Karpas-422 (cell line): Measurements from ENCODE around the gene MSI1. TPM values are rescaled to one million over a fixed set of nuclear protein-coding genes. Genes with fewer than 3 reads are reported as not detected.

ENCODE experiments used
- DNase-seq: peaks from one replicate; pipeline ENCODE4 v3.0.0-alpha.2; 2015
- H2AFZ ChIP-seq: fragments of 200-600 bp; sonication (generic); 2 replicates; pipeline ENCODE4 v1.6.1; 2014; ENCODE audit warnings: antibody characterized with exemption, low read length, mixed read lengths
- H3K27ac ChIP-seq: fragments of 200-600 bp; sonication (generic); 2 replicates; pipeline ENCODE4 v1.5.1; 2014; ENCODE audit warnings: mild to moderate bottlenecking, low read length, moderate library complexity
- H3K27me3 ChIP-seq: fragments of 200-600 bp; sonication (generic); 2 replicates; pipeline ENCODE4 v1.6.1; 2014; ENCODE audit warnings: low read length, mixed read lengths
- H3K36me3 ChIP-seq: fragments of 200-600 bp; sonication (generic); 2 replicates; pipeline ENCODE4 v1.6.1; 2014; ENCODE audit warnings: low read length, mixed read lengths; ENCODE audit not compliant: insufficient read depth
- H3K4me1 ChIP-seq: fragments of 200-600 bp; sonication (generic); 2 replicates; pipeline ENCODE4 v1.6.1; 2014; ENCODE audit warnings: mild to moderate bottlenecking, low read length, mixed read lengths
- H3K4me2 ChIP-seq: fragments of 200-600 bp; sonication (generic); 2 replicates; pipeline ENCODE4 v1.6.1; 2014; ENCODE audit warnings: low read length, low read depth, mild to moderate bottlenecking; ENCODE audit not compliant: poor library complexity, severe bottlenecking
- H3K4me3 ChIP-seq: fragments of 200-600 bp; sonication (generic); 2 replicates; pipeline ENCODE4 v1.5.1; 2014; ENCODE audit warnings: mild to moderate bottlenecking, antibody characterized with exemption, low read length, mixed read lengths
- H3K79me2 ChIP-seq: fragments of 200-600 bp; sonication (generic); 2 replicates; pipeline ENCODE4 v1.6.1; 2014; ENCODE audit warnings: mild to moderate bottlenecking, low read length, mixed read lengths
- H3K9ac ChIP-seq: fragments of 200-600 bp; sonication (generic); 2 replicates; pipeline ENCODE4 v1.6.0; 2014; ENCODE audit warnings: low read length
- H3K9me2 ChIP-seq: fragments of 200-600 bp; sonication (generic), shearing (Covaris generic); replicated peaks from 2 replicates; pipeline ENCODE4 v1.6.0; 2014; ENCODE audit warnings: mild to moderate bottlenecking, low read length, moderate library complexity; ENCODE audit not compliant: insufficient read depth
- H3K9me3 ChIP-seq: fragments of 300-700, 200-600 bp; sonication (generic); 2 replicates; pipeline ENCODE4 v1.6.1; 2014; ENCODE audit warnings: low read length, mixed read lengths
- H4K20me1 ChIP-seq: fragments of 200-600 bp; sonication (generic); 2 replicates; pipeline ENCODE4 v1.6.1; 2014; ENCODE audit warnings: mild to moderate bottlenecking, antibody characterized with exemption, low read length, low read depth; ENCODE audit not compliant: insufficient read depth
- total RNA-seq: library from RNA; depleted of rRNA; stranded (reverse); fragments of >200 nt; shearing (Covaris generic); gene quantifications from 2 replicates; pipeline ENCODE4 v1.2.3, GENCODE V29; 2014; ENCODE audit warnings: low replicate concordance

Gene MSI1
- total RNA-seq, 1 experiment from 2014 or later, result not detected

- no peak overlapping the region for H3K4me2 ChIP-seq
Observed at GRCh38 chr12:120331390-120331789, 37.6 kb downstream of the MSI1 start.

GRCh38 chr12:120328228-120328627, 40.7 kb downstream of the MSI1 start:
- Histone ChIP-seq H3K27ac (no peak overlapping the region), H3K36me3 (no peaks in the 10 kb centered on the region), H4K20me1 (no peaks in the 10 kb centered on the region), H3K4me2 (no peak overlapping the region), H3K9ac (no peak overlapping the region), H3K9me2 (no peaks in the 10 kb centered on the region), H3K4me3 (no peak overlapping the region), H2AFZ (no peak overlapping the region), H3K9me3 (no peaks in the 10 kb centered on the region), H3K79me2 (no peaks in the 10 kb centered on the region), H3K4me1 (peaks cover 9% of the 10 kb centered on the region), H3K27me3 (no peaks in the 10 kb centered on the region)
- DNase-seq, result no peak

More at GRCh38 chr12:120331390-120331789, 37.6 kb downstream of the MSI1 start:
- Histone ChIP-seq H3K36me3 (no peaks in the 10 kb centered on the region), H2AFZ (no peak overlapping the region), H3K9me2 (no peaks in the 10 kb centered on the region), H3K27ac (no peak overlapping the region), H3K9ac (no peak overlapping the region), H3K4me1 (no peaks in the 10 kb centered on the region), H3K9me3 (peaks cover 2% of the 10 kb centered on the region; the same call in 1 of the 2 replicates), H3K79me2 (no peaks in the 10 kb centered on the region), H4K20me1 (no peaks in the 10 kb centered on the region), H3K27me3 (no peaks in the 10 kb centered on the region), H3K4me3 (no peak overlapping the region)
- no peak for DNase-seq

GRCh38 chr12:120327593-120327992, 41.4 kb downstream of the MSI1 start, which contains the start of gene PLA2G1B:
Gene PLA2G1B, minus strand, starts transcription at chr12:120327779. Its CDS starts 26 bp downstream, at chr12:120327753.
- H4K20me1 ChIP-seq, result no peaks in the 10 kb centered on the region
- H3K4me1 ChIP-seq, result peaks cover 9% of the 10 kb centered on the region
- H3K9ac ChIP-seq, result no peak within 1 kb of the TSS
- H3K27me3 ChIP-seq, result no peaks in the 10 kb centered on the region
- no peaks in the 10 kb centered on the region for H3K79me2 ChIP-seq
- H2AFZ ChIP-seq, result no peak within 1 kb of the TSS
- DNase-seq, result no peak
- H3K9me3 ChIP-seq, result no peaks in the 10 kb centered on the region
- H3K4me3 ChIP-seq, result no peak within 1 kb of the TSS
- no peaks in the 10 kb centered on the region for H3K9me2 ChIP-seq
- H3K36me3 ChIP-seq, result no peaks in the 10 kb centered on the region
- H3K4me2 ChIP-seq, result no peak within 1 kb of the TSS
- no peak within 1 kb of the TSS for H3K27ac ChIP-seq

- Histone ChIP-seq H3K4me1 (peaks cover 9% of the 10 kb centered on the region), H3K9ac (no peak overlapping the region), H3K9me3 (no peaks in the 10 kb centered on the region), H3K4me2 (peak overlapping the region; percentile 85), H2AFZ (no peak overlapping the region), H3K9me2 (no peaks in the 10 kb centered on the region), H3K4me3 (no peak overlapping the region), H3K27me3 (no peaks in the 10 kb centered on the region), H4K20me1 (no peaks in the 10 kb centered on the region), H3K36me3 (no peaks in the 10 kb centered on the region), H3K27ac (no peak overlapping the region), H3K79me2 (no peaks in the 10 kb centered on the region)
- DNase-seq, result no peak
Observed at GRCh38 chr12:120324841-120325417, 44.0 kb downstream of the MSI1 start.

GRCh38 chr12:120323772-120324171, 45.2 kb downstream of the MSI1 start:
- H3K36me3 ChIP-seq, result no peaks in the 10 kb centered on the region
- no peaks in the 10 kb centered on the region for H3K9me3 ChIP-seq
- no peak overlapping the region for H3K9ac ChIP-seq
- H3K79me2 ChIP-seq, result no peaks in the 10 kb centered on the region
- no peaks in the 10 kb centered on the region for H4K20me1 ChIP-seq
- H3K27me3 ChIP-seq, result no peaks in the 10 kb centered on the region
- DNase-seq, result no peak
- H3K9me2 ChIP-seq, result no peaks in the 10 kb centered on the region
- H3K4me2 ChIP-seq, result no peak overlapping the region
- no peak overlapping the region for H3K4me3 ChIP-seq
- peaks cover 9% of the 10 kb centered on the region for H3K4me1 ChIP-seq
- H3K27ac ChIP-seq, result no peak overlapping the region
- no peak overlapping the region for H2AFZ ChIP-seq

GRCh38 chr12:120321382-120322202, 47.4 kb downstream of the MSI1 start:
- Histone ChIP-seq H3K27me3 (no peaks in the 10 kb centered on the region), H3K36me3 (no peaks in the 10 kb centered on the region), H3K4me3 (no peak overlapping the region), H3K9me2 (no peaks in the 10 kb centered on the region), H3K4me1 (peaks cover 19% of the 10 kb centered on the region), H3K27ac (no peak overlapping the region), H3K9ac (no peak overlapping the region), H3K79me2 (no peaks in the 10 kb centered on the region), H3K4me2 (no peak overlapping the region), H2AFZ (no peak overlapping the region), H4K20me1 (no peaks in the 10 kb centered on the region), H3K9me3 (no peaks in the 10 kb centered on the region)
- DNase-seq, result no peak

- DNase-seq, result peak; percentile 100
- Histone ChIP-seq H3K9me3 (no peaks in the 10 kb centered on the region), H3K79me2 (no peaks in the 10 kb centered on the region), H2AFZ (peak overlapping the region; percentile 72), H3K27me3 (no peaks in the 10 kb centered on the region), H3K36me3 (no peaks in the 10 kb centered on the region), H3K4me1 (peaks cover 11% of the 10 kb centered on the region), H3K27ac (no peak overlapping the region), H4K20me1 (no peaks in the 10 kb centered on the region), H3K9me2 (no peaks in the 10 kb centered on the region), H3K4me2 (peak overlapping the region; percentile 69), H3K4me3 (peak overlapping the region; percentile 61), H3K9ac (peak overlapping the region; percentile 65)
Observed at GRCh38 chr12:120317224-120318105, 51.5 kb downstream of the MSI1 start.

- DNase-seq, result peak; percentile 48
- Histone ChIP-seq H3K4me1 (peaks cover 11% of the 10 kb centered on the region), H3K4me3 (peak overlapping the region; percentile 61), H3K27me3 (no peaks in the 10 kb centered on the region), H3K9ac (peak overlapping the region; percentile 65), H4K20me1 (no peaks in the 10 kb centered on the region), H3K9me2 (no peaks in the 10 kb centered on the region), H3K27ac (no peak overlapping the region), H3K4me2 (peak overlapping the region; percentile 69), H2AFZ (peak overlapping the region; percentile 72), H3K79me2 (no peaks in the 10 kb centered on the region), H3K36me3 (no peaks in the 10 kb centered on the region), H3K9me3 (no peaks in the 10 kb centered on the region)
Observed at GRCh38 chr12:120316798-120317223, 52.2 kb downstream of the MSI1 start.
